ENCODE results near the gene CD3G. TPM values are rescaled to one million over a fixed set of nuclear protein-coding genes. Genes with fewer than 3 reads are reported as not detected.

Gene CD3G
- total RNA-seq, result not detected in 2 replicates

DNA sequence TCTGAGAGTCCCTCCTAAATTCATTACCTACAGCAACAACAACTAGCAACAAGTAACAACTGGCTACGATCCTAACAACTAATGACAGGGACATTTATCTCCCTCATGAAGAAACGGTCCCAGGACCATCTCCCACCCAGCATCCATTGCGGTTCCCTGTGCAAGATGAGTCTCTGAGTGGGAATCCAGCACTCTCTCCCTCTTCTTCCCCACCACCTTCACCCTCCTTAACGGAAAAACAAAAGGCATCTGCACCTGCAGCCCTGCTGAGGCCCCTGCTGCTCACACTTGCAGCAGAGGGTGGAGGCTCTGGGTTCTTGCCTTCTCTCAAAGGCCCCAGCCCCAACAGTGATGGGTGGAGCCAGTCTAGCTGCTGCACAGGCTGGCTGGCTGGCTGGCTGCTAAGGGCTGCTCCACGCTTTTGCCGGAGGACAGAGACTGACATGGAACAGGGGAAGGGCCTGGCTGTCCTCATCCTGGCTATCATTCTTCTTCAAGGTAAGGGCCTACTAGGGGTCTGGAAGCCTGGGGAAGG lies at the start of gene CD3G:
CD3G (plus strand) TSS at position 364 of the 535 bp plus-strand sequence; CDS start at position 444, 80 bp downstream.

DNA sequence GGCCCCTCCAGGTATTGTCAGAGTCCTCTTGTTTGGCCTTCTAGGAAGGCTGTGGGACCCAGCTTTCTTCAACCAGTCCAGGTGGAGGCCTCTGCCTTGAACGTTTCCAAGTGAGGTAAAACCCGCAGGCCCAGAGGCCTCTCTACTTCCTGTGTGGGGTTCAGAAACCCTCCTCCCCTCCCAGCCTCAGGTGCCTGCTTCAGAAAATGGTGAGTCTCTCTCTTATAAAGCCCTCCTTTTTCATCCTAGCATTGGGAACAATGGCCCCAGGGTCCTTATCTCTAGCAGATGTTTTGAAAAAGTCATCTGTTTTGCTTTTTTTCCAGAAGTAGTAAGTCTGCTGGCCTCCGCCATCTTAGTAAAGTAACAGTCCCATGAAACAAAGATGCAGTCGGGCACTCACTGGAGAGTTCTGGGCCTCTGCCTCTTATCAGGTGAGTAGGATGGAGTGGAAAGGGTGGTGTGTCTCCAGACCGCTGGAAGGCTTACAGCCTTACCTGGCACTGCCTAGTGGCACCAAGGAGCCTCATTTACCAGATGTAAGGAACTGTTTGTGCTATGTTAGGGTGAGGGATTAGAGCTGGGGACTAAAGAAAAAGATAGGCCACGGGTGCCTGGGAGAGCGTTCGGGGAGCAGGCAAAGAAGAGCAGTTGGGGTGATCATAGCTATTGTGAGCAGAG lies 39.4 kb upstream of the CD3G start, which contains the start of gene CD3E:
CD3E (plus strand) TSS at position 163 of the 681 bp plus-strand sequence; CDS start at position 386, 223 bp downstream.

DNA sequence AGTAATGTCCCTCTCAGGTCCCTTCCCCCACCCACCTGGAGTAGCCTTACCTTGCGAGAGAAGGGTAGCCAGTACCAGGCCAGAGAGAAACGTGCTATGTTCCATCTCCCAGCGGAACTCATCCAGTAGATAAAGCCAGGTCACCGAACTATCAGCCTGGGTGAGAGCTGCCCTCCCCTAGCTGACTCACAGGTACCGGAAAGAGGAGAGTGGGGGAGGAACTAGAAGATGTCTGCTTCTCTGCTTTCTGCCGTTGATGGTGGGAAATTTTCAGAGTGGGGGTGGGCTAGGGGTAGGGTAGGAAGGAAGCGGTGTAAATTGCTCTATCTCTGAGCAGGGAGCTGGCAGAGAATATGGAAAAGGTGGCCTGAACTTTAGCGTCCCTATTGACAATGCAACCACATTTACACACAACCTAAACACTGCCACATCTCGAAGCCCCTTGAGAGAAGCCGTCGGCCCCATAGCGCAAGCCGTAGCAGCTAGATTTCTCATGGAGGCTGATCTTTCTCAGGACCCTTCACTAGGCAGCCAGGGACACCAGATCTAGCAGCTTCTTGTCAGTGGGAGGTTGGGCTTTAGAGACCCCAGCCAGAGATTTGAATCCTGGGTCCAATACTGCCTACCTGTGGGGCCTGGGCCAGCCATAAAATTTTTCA lies 1.5 kb upstream of the CD3G start, which contains the start of gene CD3D:
CD3D (minus strand) TSS at position 203 of the 659 bp plus-strand sequence; CDS start at position 105, 98 bp downstream.

DNA sequence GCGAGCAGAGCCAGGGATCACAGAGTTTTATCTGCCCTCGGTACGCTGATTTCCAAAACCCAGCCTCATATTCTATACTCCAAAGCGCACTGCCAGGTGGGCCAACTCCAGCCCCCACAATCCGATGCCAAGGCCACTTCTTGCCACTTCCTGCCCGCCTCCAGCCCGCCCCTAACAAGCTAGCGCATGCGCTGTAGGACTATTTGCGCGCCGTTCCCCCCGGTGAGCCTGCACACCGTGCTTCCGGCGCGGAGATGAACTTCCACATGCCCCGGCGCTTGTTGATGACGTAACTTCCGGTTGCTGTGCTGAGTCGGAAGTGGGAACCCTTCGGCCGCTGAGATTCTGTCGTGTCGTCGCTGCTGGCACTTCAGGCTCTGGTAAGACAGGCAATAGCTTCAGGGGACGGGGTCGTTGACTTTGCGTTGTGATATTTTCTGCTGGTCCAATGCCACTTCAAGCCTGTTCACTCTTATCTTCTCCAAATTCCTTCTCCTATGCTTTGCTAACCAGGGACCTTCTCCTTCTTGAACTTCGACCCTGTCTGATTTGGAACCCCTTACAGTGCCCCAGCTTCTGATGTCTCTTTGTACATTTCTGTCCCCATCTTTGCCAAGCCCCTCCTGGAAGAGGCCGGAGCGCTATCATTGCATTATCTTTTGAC lies 15.3 kb downstream of the CD3G start, which contains the start of gene UBE4A:
UBE4A (plus strand) TSS at position 306 of the 664 bp plus-strand sequence. CDS start 5,481 bp downstream, outside the sequence.

DNA sequence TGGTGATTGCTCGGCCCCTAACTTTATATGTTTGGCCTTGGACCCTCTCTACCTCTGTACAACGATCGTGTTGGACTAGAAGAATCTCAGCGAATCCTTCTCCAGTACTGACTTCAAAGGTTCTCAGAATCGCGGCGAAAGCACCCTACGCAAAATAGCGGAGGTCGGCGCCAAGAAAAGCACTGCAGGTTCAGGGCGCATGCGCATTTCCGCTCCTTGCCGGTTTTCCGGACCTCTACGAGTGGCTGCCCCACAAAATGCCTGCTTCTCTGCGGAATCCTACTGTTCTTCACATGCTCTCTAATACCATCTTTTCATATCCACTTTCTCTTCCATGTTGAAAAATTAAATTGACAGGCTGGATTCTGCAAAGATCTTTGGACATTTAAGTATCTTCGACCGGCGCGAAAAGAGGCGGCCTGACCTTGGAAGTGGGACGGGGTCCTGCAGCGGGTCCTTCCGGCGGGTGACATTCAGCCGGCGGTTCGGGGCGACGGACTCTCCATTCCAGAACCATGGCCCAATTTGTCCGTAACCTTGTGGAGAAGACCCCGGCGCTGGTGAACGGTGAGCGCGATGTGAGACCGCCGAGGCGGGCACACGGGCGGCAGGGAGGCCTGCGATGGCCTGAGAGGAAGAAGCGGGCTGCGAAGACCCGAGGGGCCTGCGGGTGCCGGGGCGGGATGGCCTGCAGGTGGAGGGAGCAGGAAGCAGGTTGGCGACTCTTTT lies 57.2 kb downstream of the CD3G start, which contains the start of gene ATP5MG:
ATP5MG (plus strand) TSS at position 456 of the 729 bp plus-strand sequence; CDS start at position 516, 60 bp downstream.

Other genes starting within 250 kb of the CD3G start
- under 0.01 and 0.06 TPM in 2 replicates for gene SCN4B, start 191.5 kb upstream of the CD3G start, total RNA-seq
- gene SCN2B, start 167.7 kb upstream of the CD3G start, total RNA-seq, result not detected in 2 replicates
- gene JAML, start 119.3 kb upstream of the CD3G start, total RNA-seq, result 0.19 TPM in 1 of 2 replicates, not detected in the other
- 5.1 and 6.0 TPM in 2 replicates for gene MPZL3, start 92.0 kb upstream of the CD3G start, total RNA-seq
- 41.0 and 78.2 TPM in 2 replicates for gene MPZL2, start 80.0 kb upstream of the CD3G start, total RNA-seq
- not detected in 2 replicates for gene CD3E, start 39.6 kb upstream of the CD3G start, total RNA-seq
- gene CD3D, start 1.6 kb upstream of the CD3G start, total RNA-seq, result not detected in 2 replicates
- 18.9 and 31.7 TPM in 2 replicates for gene UBE4A, start 15.3 kb downstream of the CD3G start, total RNA-seq
- gene ATP5MG, start 57.3 kb downstream of the CD3G start, total RNA-seq, result 86.7 and 87.1 TPM in 2 replicates
- gene KMT2A, start 92.1 kb downstream of the CD3G start, total RNA-seq, result 19.1 and 53.6 TPM in 2 replicates
- gene TTC36, start 183.1 kb downstream of the CD3G start, total RNA-seq, result 0.49 and 1.3 TPM in 2 replicates
- 4.5 and 28.1 TPM in 2 replicates for gene TMEM25, start 186.8 kb downstream of the CD3G start, total RNA-seq
- 18.0 and 18.8 TPM in 2 replicates for gene IFT46, start 221.6 kb downstream of the CD3G start, total RNA-seq
- gene ARCN1, start 228.1 kb downstream of the CD3G start, total RNA-seq, result 71.7 and 132 TPM in 2 replicates